ENCODE data around the gene NEURL1B.
"Not testable (repeated sequence)": the region's sequence is repeated elsewhere in the genome, so short reads cannot be mapped to it uniquely, and the experiment has no call there.

NEURL1B gene

DNA sequence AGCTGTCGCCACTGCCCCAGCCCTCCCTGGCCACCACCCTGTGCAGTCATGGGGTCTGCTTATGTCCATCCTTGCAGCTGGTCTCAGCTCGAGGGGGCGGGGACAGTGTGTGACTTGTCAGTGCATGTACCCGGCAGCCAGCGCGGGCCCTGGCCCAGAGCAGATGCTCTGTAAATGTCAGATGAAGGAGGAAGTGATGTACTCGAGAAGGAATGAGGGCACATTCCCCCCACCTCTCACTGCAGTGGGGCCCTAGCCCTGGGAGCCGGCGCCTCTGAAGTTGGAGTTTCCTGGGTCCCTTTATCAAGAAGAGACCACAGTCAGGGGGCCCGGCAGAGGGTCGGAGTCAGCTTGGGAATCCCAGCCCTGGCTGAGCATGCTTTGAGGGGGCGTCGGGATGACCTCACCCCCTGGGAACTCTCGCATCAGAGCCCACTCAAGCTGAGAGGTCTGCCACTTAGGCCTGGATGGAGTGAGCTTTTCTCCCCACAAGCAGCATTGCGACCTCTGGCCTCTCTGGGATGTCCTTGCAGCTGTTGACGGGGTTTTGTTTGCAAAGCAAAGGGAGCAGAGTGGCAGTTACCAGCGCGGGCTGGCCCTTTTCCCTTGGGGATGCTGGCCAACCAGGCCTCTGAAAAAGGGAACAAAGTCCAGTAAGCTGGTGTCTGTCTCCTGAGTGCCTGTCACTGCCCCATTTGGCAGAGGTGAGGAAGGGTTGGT lies 19.0 kb downstream of the NEURL1B start:
- no peak for DNase-seq

DNA sequence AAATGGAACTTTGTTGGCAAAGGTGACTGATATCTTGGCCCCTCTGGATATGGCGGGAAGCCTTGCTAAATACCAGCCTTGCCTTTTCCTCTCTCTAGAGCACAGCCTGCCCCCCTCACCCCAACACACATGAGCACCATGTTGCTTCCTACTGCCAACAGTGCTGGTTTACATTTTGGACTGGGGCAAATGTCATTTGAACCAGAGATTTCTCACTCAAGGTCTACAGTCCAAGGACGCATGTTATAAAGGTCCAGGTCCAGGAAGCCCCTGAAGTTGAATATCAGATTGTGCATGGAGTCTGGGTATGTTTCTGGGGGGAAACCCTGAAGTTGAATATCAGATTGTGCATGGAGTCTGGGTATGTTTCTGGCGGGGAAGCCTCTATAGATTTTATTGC lies 19.9 kb downstream of the NEURL1B start:
- DNase-seq = no peak

GRCh38 chr5:172661526-172661925 lies 20.5 kb downstream of the NEURL1B start:
- DNase-seq = no peak

- DNase-seq = no peak
Measured at GRCh38 chr5:172662596-172662995, 21.5 kb downstream of the NEURL1B start.

DNA sequence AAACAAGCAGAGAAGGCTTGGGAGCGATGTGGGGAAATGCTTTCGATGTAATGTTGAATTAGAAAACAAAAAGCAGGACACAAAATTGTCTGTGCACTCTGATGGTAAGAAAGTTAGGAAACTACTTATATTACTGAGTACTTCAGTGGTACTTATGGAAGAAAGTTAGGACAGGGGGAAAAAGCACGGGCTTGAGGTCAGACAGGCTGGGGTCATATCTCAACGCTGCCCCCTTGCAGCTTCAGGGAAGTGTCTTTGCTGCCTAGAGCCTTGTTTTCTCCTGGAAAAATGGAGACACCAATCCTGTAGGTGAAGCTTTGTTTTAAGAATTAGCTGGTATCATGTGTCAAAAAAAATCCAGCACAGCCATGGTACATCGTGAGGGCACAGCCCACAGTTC lies 23.0 kb downstream of the NEURL1B start:
- DNase-seq = no peak

DNA sequence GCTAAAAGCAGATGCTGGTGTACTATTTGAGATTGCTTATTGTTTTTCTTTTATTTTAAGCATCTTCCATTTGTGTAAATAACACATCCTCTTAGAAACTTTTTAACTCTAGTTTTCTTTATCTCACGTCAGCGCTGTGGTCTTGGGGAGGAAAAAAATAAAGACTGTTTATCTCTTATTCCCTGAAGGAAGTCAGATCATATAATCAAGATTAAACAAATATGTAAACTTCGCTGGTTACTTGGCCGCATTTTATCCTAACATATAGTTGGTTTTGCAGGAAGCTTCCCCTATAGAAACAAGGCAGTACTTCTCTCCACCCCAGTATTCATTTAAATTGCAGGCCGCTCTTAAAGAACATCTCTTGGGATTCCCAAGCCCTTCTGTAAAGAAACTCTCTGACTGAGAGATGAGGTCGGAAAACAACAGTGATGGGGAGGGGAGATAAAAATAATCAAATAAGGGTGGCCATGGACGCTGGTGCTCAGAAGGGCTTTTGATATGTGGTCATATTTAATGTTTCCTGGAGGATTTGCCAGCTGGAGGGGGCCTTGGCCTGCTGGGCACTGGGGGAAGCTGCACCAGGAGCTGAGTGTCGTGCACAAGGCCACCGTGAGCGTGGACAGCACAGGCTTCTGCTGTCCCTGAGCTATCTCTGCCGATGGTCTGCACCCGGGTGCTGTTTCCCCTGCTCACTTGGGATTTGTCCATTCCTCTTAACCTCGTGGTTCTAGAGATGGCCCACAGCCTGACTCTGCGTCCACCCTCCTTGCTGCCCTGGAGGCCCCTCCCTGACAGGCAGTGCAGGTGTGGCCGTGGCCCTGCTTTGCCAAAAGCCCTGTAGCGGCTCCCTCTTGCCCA lies 23.8 kb downstream of the NEURL1B start:
- DNase-seq = no peak

DNA sequence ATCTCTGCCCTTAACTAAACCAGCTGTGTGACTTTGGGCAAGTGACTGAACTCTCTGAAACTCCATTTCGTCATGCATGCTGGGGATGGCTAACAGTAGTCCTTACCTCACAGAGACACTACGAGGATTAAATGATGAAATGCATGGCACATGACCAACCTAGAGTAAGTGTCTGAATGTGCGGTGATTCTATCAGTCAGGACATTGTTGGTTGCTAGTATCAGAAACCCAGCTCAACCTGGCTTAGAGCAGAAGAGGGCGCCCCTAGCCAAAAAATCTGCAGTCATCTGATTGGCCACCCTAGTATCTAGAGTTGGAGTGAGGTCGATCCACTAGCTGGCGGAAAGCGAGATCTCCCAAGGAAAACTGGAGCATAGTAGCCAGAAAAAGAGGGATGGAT lies 25.2 kb downstream of the NEURL1B start:
- no peak for DNase-seq

DNA sequence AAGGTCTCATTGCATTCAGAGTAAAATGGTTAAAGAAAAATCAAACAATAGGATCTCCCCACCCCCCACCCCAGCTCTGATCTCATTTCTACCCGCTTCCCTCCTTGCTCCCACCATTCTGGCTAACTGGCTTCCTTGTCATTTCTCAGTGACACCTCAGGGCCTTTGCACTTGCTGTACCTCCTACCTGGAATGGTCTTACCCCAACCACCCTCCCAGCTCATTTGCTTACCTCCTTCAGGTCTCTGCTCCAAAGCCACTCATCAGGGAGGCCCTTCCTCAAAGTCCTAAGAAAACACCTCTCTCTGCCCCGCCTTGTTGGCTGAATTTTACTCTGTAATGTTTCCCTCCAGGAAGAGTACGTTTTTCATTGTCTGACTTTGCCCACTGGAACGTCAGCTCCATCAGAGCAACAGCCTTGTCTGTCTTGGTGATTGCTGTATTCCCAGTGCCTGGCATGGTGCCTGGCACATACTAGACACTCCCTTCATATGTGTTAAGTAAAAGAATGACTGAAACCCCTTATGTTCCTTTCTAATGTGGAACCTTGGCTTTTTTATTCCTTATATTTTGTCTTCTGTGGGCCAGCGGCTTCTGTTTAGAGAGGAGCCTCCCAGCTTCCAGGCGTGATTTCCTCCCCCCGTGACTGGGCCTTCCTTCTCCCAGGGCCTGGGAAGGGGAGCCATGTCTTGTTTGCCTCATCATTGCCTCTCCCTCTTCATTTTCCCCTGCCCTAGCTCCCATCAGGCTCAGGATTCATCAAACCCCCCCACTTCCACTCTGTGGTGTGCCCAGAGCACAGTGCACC lies 26.9 kb downstream of the NEURL1B start:
- no peak for DNase-seq

DNA sequence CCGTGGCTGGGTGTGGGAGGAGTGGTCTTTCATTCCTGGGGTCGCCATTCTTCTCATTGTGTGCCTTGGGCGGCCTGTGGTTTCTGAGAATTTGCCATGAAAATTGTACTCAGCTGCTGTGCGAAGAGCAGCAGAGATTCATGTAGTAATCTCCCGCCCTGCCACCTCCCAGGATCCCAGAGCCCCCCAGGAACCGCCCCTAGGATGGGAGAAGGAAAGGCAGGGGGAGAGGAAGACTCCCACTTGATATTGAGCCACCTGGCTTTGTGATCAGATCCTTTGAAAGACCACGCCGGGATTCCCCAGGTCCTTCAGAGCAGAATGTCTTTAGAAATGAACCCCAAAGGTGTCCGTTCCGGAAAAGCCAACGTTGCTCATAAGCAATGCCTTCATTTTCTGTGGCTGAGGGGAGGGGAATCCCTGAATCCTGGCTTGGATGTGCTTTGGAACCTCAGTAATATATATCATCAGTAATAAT lies 27.6 kb downstream of the NEURL1B start:
- no peak for DNase-seq

DNA sequence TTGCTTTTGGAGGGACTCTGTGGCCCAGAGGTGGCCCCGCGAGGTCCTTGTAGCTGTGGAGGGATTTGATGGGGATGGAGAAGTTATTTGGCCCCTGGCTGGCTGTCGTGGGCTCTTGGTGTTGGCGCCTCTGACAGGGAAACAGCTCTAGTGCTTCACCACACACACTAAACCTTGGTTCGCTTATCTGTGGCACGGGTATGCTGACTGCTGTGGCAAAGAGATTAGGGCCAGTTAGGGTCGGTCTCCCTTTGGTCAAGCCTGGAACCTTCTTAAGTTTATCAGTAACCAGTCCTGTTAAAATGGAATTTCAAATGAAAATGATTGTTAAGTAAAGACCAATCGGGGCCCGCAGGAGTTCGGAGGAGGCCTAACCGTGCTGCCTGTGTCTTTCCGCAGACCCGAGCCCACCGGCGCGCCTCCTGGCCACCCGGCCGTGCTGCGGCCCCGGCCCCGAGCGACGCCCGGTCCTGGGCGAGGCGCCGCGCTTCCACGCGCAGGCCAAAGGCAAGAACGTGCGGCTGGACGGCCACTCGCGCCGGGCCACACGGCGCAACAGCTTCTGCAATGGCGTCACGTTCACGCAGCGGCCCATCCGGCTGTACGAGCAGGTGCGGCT lies 28.4 kb downstream of the NEURL1B start:
- no peak for DNase-seq

- DNase-seq = no peak
Measured at GRCh38 chr5:172670005-172670402, 28.9 kb downstream of the NEURL1B start.

DNA sequence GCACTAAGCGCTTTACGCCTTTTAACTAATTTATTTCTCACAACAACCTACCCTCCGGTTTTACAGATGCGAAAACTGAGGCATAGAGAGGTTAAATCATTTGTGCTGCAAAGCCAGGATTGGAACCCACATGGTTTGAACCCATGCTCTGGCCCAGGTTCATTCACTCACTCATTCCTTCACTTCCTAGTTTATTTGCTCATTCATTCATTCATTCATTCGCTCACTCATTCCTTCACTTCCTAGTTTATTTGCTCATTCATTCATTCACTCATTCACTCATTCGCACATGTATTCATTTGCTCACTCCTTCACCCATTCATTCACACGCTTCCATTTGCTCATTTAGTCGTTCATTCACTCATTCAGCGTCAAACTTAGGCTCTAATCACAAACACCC lies 29.4 kb downstream of the NEURL1B start:
- no peak for DNase-seq

DNA sequence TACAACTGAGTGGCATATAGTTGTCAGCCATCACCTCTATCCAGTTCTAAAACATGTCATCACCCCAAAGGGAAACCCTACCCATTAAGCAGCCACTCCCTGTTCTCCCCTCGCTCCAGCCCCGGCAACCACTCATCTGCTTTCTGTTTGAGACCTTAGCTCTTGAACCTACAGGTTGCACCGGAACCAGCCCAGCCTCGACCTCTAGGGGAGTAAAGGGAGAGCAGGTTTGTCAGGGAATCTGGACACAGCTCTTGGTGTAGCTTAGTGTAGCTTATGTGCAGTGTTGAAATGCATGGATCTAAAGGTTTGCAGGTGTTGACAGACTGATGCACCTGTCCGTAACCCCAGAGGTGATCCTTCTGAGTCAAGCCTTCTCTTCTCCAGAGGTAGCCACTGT lies 30.0 kb downstream of the NEURL1B start:
- DNase-seq = no peak

GRCh38 chr5:172672681-172673080 lies 31.6 kb downstream of the NEURL1B start:
- no peak for DNase-seq

DNA sequence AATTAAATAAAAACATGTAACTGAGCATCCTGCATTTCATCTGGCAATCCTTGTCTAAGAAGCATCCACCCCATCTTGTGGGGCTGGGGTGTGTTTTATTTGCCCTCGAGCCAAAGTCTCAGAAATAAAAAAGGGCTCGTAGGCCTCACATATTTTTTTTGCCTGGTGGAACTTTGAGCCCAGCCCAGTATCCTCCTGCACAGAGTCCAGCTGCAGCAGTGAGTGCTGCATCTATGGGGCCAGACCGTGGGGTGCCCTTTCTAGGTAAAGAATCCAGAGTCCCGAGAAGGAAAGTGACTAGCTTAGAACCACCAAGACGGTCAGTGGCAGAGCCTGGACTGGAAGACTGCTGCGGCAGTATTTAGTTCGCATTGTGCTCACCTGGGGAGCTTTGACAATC lies 33.1 kb downstream of the NEURL1B start:
- DNase-seq = no peak

- no peak for DNase-seq
Measured at GRCh38 chr5:172676914-172677475, 35.9 kb downstream of the NEURL1B start.

DNA sequence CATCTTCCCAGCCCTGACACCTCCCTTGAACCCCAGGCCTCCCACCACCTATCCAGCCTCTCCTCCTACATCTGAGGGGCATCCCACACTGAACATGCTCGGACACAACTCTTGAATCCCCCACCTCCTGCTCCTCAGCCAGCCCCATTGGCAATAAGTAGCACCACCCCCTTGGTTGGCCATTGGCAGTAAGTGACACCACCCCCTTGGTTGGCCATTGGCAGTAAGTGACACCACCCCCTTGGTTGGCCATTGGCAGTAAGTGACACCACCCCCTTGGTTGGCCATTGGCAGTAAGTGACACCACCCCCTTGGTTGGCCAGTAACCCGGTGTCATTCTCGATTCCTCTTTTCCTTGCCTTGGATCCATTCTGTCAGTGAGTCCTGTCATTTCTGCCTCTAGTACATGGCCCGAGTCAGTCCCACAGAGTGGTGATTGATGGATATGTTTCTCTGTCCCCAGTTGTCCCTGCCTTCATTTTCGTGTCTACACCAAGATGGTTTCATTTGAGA lies 37.4 kb downstream of the NEURL1B start:
- DNase-seq = not testable (repeated sequence)

GRCh38 chr5:172678902-172679301 lies 37.8 kb downstream of the NEURL1B start:
- DNase-seq = no peak

DNA sequence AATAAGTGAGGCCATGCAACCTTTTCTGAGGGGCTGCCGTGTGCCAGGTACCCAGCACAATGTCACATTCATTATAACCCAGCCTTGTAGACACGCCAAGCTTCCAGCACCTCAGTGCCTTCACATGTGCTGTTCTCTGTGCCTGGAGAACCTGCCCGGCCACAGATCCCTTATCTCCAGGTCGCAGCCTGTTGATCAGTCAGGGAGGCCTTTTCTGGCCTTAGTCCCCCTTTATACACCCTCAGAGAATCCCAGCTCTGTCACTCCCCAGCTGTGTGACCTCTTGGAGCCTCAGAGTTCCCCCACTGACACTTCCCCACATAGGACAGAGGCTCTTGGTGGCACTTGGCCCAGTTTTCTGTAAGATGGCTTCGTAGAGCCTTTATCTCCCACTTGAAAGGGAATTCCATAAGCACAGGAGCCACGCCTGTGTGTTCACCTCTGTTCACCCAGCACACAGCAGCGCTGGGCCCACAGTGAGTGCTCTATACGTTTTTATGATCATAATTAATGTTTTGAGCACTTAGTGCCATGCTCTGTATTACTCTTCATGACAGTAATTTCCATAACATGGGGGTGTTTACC lies 38.7 kb downstream of the NEURL1B start:
- no peak for DNase-seq

- DNase-seq = no peak
Measured at GRCh38 chr5:172680921-172681320, 39.9 kb downstream of the NEURL1B start.

- DNase-seq = no peak
Measured at GRCh38 chr5:172681421-172681820, 40.4 kb downstream of the NEURL1B start.

GRCh38 chr5:172683264-172683644 lies 42.2 kb downstream of the NEURL1B start:
- no peak for DNase-seq

Data from kidney glomerular epithelial cell (primary cell).